ENCODE results near the gene TSPAN5.

The TSPAN5 gene

GRCh38 chr4:98617358-98618047 lies 40.9 kb downstream of the TSPAN5 start:
- DNase-seq (ENCODE audit: low spot score) = no peak

DNA sequence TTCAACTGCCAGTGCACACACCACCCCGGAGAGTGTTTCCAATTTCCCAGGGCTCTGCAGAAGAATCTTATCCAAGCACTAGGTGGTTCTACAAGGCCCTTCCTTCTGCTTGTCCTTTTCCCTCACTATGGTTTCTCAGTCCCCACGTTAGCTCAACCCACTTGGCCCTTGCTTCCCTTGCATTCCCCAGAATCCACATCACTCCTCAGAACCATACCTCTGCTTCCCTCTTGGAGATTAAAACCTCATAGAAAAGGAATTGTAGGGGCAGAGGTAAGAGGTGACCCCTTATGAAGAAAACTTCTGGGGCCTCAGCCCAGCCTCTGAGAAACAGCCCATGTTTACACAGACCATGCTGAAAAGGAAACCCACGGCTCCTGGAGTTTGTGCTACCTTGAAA lies 42.4 kb downstream of the TSPAN5 start:
- DNase-seq (ENCODE audit: low spot score) = no peak

DNA sequence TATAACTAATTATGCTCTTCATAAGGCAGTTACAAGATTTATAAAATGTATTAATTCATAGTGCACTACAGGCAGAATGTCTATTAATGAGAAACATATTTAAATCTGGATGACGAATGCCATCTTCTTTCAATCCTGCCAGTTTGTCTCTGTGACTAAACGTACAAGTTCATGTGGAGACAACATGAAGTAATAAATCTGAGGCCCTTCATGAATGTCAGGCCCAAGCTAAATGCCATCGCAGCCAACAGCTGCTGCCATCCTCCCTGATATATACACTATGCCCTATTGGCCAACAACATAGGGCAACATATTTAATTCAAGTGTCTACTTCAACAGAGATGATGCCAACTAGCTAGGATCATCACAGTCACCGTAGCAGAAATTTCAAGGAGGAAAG lies 43.7 kb downstream of the TSPAN5 start:
- peak; percentile 58 for DNase-seq (ENCODE audit: low spot score)

GRCh38 chr4:98614094-98614493 lies 44.3 kb downstream of the TSPAN5 start:
- peak; percentile 17 for DNase-seq (ENCODE audit: low spot score)

- no peak for DNase-seq (ENCODE audit: low spot score)
Measured at GRCh38 chr4:98613453-98614075, 44.8 kb downstream of the TSPAN5 start.

DNA sequence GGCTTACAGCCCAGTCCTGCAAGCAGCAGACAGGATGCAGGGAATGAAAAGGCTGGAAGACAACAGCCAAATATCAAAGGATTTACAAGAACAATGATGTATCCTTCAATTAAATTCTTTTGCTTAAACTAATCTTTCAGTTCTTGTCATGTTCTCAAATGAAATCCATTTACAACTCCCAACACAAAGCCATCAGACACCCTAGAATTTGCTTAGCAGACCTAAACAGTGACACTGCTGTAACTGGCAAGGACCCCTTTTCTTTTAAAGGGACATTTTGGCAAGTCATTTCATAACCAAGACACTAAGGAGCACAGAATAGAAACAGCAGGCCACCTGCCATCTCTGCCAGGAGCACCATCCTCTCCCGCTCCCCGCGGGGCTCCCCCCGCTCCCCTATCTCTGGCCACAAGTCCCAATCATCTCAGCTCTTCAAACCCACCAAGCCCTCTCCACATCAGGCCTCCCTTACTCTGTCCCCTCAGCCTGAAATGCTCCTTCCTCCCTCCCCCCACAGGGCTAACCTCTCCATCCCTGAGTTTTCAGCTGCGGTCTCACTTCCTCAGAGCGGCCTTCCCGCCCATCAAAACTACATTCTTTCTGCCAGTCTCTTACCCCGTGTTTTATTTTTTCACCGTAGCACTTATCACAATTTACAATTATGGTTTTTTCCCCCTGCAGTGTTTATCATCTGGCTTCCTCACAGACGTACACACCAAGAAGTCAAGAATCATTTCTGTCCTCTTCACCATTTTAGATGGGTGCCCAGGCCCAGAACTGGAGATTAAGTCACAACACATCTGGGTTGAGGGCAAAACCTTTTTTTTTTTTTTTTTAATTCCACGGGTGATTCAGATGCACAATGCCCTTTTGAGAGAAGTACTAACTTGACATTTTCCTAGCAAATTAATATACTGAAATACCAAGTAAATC lies 45.8 kb downstream of the TSPAN5 start:
- DNase-seq (ENCODE audit: low spot score) = no peak

GRCh38 chr4:98611677-98612317 lies 46.6 kb downstream of the TSPAN5 start:
- DNase-seq (ENCODE audit: low spot score) = no peak

DNA sequence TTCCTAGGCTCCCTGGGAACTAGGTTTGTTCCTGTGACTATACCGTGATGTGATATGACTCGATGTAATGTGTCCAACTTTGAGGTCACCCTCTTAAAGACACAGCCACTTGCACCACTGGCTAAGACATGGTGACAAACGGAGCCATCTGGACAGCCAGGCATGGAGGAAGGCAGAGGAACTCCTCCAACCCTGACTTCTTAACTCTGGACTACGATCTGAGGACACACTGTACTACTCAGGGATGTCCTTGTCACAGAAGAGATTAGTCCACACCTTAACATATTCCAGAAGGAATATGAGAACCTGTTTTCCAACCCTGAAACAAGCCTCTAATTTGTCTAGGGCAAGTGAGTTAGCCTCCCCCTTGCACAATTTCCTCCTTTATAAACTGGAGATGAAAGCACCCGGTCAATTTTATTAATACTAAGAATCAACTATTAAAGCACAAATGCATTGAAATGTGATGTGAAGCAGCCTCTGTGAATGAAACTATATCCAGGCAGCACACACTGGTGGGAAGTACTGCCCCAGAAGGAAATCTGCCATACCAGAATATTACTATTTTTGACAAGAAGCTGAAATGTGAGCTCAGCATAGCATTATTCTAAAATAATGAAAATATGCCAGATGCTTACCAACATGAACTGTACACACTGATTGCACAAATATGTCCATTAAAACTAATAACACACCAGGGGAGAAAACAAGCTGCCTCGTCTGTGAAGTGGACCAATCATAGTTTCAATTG lies 47.3 kb downstream of the TSPAN5 start:
- DNase-seq (ENCODE audit: low spot score) = no peak

DNA sequence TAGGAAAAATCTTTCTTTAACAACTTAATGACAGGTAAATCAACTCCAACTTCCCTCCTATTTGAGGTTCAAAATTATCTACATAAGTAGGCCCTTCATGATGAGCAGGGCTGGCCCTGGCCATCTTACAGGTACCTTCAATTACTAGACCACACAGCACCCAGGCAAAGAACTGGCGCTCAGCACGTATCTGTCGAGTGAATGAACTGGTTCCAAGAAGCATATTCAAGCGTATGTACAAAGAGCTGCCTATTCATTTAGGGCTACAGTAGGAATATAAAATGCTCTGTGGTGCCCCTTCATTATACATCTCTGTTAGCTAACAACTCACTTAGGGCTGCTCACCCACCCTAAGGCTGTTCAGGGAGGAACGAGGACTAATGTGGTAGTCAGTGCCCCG lies 48.0 kb downstream of the TSPAN5 start:
- DNase-seq (ENCODE audit: low spot score) = no peak

DNA sequence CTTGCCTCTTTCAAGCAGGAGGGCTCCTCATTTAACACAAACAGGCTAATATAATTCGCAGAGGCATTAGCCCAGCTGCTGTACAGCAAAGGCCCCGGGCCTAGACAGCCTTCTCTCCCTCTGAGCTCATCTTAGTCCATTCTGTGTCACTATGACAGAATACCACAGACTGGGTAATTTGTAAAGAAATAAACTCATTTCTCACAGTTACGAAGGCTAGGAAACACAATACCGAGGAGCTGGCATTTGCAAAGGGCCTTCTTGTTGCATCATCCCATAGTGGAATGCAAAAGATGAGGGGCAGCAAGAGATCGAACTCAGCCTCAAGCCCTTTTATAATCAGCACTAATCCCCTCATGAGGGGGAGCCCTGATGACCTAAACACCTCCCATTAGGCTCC lies 48.5 kb downstream of the TSPAN5 start:
- DNase-seq (ENCODE audit: low spot score) = no peak

DNA sequence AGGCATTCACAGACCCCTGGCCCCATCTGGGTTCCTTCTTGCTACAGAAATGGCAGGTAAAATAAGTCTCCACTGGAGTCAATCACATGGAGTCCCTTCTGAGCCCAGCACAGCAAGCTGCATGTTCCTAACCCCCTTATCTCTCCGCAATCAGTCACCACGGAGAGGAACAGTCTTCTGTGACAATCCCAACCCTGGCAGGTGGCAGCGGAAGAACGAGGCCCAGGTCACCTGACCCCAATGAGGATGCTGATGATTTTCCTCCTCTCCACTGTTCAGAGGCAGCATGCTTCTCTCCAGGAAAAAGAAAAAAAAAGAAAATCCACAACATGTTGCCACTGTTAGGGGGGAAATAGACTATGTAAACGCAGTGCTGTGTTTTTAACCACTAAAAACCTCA lies 50.1 kb downstream of the TSPAN5 start:
- no peak for DNase-seq (ENCODE audit: low spot score)

GRCh38 chr4:98606894-98607293 lies 51.5 kb downstream of the TSPAN5 start:
- DNase-seq (ENCODE audit: low spot score) = no peak

DNA sequence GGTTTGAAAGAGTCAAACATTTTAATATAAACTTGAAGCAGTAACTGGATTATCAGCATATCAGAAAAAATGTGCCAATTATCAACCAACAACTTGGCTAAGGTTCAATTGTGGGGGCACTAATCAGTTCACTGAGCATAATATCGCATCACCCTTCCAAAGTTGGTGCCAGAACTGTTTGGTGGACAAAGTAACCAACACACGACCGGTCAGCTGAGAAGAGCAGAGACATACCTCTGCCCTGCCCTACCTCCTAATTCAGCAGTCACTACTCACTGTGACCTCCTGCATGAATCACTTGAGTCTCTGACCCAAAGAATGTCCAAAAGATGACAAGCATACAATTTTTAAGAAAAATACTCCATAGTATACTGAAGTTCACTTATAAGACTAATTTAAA lies 53.2 kb downstream of the TSPAN5 start:
- peak; percentile 18 for DNase-seq (ENCODE audit: low spot score)

DNA sequence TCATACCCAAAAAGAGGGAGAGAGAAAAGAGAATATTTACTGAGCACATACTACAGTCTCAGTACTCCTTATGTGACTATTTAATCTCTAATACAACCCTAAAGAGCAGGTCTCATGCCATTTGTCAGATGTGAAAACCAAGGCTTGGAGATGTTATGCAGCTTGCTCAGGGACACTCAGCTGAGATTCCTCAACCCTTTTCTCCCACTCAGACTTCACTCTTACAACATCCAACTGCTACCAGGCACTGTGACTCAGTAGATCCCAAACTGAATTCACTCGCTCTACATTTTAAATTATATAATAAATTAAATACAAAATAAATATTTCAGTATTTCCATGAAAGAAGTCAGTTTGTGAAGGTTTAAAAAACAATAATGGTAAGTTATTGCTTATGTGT lies 53.7 kb downstream of the TSPAN5 start:
- no peak for DNase-seq (ENCODE audit: low spot score)

- peak; percentile 32 for DNase-seq (ENCODE audit: low spot score)
Measured at GRCh38 chr4:98603683-98604521, 54.5 kb downstream of the TSPAN5 start.

DNA sequence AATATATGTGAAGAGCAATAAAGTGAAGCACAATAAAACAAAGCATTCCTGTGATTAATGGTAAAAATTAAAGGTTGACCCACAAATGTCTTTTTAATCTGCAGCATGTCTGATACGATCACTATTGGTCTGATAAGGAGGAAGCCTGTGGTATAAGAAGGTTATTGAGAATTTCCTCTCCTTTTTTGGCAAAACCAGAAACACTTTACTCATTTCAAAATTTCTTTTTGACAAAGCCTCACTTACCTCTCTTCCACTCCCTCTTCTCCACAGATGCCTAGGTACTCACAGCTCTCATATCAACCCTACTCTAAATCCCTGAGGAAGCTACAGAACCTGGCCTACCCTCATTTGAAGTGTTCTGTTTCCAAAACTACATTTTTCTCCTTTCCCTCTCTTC lies 56.1 kb downstream of the TSPAN5 start:
- no peak for DNase-seq (ENCODE audit: low spot score)

DNA sequence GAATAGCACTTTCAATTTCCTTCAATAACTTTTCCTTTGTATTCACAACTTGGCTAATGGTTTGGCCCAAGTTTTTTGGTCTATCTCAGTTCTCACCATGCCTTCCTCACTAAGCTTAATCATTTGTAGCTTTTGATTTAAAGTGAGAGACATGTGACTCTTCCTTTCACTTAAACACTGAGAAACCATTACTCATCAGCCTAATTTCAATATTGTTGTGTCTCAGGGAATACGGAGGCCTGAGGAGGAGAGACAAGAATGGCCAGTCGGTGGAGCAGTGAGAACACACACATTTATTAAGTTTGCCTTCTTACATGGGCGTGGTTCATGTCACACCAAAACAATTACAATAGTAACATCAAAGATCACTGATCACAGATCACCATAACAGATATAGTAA lies 56.7 kb downstream of the TSPAN5 start:
- DNase-seq (ENCODE audit: low spot score) = no peak

- DNase-seq (ENCODE audit: low spot score) = no peak
Measured at GRCh38 chr4:98599617-98600205, 58.7 kb downstream of the TSPAN5 start.

- no peak for DNase-seq (ENCODE audit: low spot score)
Measured at GRCh38 chr4:98586962-98587354, 71.5 kb downstream of the TSPAN5 start.

GRCh38 chr4:98586291-98586961 lies 72.0 kb downstream of the TSPAN5 start:
- no peak for DNase-seq (ENCODE audit: low spot score)

All from AG08395 (cell line).